HG02610 (cell line): ENCODE results near the gene FHL5.
"Not testable (repeated sequence)": the region's sequence is repeated elsewhere in the genome, so short reads cannot be mapped to it uniquely, and the experiment has no call there.

ENCODE experiments used
- ATAC-seq: cut with Tn5 transposase; IDR thresholded peaks from one replicate; pipeline ENCODE4 v1.9.1; 2021; ENCODE audit warnings: mild to moderate bottlenecking, moderate library complexity; ENCODE audit not compliant: unreplicated experiment

The FHL5 gene, protein sequence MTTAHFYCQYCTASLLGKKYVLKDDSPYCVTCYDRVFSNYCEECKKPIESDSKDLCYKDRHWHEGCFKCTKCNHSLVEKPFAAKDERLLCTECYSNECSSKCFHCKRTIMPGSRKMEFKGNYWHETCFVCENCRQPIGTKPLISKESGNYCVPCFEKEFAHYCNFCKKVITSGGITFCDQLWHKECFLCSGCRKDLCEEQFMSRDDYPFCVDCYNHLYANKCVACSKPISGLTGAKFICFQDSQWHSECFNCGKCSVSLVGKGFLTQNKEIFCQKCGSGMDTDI

DNA sequence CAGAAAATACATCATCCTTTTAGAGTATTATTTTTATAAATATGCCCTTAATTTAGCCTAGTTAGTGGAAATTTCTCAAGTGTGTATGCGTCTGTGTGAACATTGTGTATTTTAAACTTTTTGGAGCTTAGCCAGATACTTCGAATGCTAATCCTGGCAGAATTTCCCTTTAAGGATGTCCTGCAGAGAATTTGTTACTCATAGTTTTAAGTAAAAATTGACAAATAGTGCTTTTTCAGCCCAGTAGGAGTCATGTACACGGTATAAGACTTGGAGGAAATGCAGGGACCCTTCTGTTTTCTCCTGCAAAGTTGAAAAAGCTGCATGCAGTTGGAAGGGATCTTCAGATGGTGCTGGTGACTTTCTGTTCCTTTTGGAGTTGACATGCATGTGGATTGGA is at the start of gene FHL5:
FHL5 (plus strand) TSS at position 243 of the 400 bp plus-strand sequence. CDS start 40,486 bp downstream, outside the sequence.
- ATAC-seq: no peak

DNA sequence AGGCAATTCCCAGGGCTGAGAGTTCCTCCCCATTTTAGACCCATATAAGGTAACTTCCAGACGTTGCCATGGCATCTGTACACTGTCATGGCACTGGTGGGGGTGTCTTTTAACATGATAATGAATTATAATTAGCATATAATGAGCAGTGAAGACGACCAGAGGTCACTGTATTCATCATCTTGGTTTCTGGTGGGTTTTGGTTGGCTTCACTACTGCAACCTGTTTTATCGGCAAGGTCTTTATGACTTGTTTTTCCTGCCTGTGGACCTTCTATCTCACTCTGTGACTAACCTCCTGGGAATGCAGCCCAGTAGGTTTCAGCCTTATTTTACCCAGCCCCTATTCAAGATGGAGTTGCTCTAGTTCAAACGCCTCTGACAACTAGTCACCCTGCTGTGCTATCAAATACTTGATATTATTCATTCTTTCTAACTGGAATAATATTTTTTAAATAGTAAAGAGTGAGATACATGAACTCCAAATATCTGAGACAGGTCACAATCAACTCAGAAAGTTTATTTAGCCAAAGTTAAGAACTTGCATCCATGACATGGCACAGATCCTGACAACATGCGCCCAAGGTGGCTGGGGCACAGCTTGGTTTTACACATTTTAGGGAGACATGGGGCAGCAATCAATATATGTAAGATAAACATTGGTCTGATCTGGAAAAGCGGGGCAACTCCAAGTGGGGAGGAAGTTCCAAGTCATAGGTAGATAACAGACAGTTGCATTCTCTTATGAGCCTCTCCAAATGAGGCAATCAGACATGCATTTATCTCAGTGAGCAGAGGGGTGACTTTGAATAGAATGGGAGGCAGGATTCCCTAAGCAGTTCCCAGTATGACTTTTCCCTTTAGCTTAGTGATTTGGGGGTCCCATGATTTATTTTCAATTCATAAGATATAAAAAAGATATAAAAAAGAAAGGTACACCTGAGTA is 42.5 kb upstream of the FHL5 start:
- no peak for ATAC-seq

DNA sequence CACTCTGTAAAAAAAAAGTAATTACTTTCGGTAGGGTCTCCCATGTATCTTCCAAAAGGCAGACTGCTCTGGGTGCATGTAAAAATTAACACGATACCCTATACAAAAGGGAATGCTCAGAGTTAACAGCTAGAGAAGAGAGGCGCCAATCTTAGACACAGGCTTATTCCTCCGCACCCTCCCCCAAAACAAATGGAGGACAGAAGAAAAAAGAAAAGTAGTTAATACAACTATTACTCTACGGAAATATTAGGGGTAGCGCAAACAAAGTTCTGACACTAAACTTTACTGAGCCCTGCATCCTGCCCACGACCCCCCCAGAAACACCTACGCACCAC is 41.7 kb upstream of the FHL5 start:
- ATAC-seq: peak; percentile 14

DNA sequence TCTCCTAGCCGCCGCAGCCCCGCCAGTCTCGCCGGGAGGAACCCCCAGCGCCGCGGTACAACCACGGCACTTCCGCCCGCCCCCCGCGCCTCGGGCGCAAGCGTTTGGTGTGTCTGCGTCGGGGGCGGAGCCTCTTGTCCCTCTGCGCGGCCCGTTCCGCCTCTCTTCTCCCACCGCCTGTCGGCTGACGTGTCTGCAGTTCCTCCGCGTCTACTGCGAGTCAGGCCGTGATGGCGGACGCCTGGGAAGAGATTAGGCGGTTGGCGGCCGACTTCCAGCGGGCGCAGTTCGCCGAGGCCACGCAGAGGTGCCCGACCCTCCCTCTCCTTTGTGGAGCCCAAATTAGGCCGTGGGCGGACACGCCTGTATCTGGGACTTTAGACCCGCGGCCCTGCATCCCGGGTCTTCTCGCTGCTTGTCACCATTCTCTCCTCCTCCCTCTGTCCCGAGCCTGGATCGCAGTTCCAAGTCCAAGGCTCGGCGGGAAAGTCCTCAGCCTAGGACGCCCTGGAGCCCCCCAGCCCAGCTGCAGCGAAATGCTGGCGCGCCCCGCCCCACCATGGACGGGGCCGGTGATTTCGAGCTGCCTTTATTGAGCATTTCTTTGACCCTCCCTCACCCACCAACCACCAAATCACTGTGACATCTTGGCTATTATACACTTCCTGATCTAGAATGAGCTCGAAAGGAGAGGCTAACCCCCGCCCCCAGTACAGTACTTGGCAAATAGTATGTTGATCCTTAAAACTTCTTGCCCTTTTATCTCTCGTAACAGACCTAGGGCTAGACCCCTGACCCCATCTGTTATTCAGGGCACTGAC is 41.1 kb upstream of the FHL5 start, which contains the start of gene UFL1:
UFL1 (plus strand) TSS at position 163 of the 821 bp plus-strand sequence; CDS start at position 231, 68 bp downstream.
- ATAC-seq: peak; percentile 98

DNA sequence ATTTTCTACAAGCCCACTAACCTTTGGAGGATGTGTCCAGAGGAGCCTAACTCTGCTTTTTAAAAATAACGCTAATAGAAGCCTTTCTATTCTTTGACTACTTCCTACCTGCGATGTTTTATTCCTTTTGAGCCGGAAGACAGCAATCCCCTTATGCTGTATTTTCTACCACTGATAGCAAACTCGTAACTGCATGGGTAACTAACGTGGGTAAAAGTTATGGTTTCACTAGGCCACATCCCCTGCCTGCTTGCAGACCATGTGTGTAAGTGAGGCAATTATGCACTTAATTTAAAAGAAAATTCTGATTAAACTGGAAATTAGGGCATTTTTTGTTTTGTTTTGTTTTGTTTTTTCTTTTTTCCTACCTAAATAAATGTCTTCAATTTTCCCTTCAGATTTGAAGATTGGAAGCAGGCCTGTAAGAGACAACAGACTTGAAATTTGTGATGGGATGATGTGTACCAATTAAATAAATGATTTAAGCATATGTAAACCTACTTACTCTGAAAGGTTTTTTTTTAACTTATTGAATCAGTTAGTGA is 40.4 kb upstream of the FHL5 start:
- ATAC-seq: peak; percentile 31

DNA sequence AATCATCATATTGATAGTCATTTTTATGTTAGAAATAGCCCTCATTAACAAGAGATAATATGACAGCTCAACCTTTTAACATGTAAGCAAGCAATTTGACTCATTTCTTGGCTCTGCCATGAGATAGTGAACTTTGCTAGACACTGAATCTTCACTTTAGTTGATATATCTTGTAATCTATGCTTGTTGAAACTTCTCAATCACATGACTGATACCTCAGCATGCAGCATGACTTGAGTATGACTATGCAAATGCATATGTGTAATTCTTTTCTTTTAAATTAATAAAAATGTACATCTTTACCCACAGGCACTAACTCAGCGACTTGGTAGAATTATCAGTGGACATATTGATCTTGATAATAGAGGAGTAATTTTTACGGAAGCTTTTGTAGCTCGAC is 34.7 kb upstream of the FHL5 start:
- no peak for ATAC-seq

DNA sequence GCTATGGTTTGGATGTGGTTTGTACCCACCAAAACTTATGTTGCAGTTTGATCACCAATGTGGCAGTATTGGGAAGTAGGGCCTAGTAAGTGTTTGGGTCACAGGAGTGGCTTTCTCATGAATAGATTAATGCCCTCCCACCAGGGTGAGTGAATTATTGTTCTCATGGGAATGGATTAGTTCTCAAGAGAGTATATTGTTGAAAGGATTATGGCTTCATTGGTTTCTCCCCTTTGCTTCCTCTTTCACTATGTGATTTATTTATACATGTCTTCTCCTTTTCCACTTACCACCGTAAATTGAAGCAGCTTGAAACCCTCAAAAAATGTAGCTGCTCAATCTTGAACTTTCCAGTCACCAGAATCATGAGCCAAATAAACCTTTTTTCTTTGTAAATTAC is 30.5 kb upstream of the FHL5 start:
- ATAC-seq: peak; percentile 58

DNA sequence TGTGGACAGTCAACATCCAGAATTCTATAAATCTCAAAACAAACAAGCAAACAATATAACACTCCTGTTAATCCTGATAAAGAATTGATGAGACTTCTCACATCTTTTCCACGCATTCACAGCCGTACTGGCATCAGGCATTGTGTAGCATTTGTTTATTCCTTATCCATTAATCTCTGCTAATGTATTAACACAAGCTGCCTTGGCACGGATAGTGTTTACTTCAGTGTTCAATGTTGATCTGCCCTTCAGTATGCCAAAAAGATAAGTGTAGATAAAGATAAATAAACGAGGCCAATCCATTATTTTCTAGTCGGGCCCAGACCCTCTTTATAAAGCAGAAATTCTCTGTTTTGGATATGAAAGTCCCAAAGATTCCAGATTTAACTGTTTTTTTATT is 25.2 kb upstream of the FHL5 start:
- ATAC-seq: no peak

DNA sequence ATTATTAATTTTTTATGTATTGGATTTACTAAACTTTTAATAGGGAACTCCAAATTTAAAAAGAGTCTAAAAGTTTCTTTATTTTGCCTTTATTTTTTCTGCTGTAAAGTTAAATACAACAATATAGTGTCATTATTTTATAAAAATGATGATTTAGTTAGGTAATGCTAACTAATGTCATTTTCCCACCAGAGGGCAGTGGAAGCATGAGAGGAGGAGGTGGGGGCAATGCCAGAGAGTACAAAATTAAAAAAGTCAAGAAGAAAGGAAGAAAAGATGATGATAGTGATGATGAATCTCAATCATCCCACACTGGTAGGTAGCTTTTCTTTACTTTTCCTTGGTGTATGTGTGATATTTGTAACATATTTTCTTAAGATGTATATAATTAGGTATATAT is 20.2 kb upstream of the FHL5 start:
- ATAC-seq: no peak

DNA sequence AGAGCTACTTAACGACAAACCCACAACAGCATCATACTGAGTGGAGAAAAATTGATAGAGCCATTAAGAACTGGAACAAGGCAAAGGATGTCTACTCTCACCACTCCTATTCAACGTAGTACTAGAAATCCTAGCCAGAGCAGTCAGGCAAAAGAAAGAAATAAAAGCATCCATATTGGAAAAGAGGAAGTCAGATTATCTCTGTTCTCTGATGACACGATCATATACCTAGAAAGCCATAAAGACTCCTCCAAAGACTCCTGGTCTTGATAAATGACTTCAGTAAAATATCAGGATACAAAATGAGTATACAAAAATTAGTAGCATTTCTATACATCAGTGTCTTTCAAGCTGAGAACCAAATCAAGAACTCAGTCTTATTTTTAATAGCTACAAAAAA is 17.0 kb upstream of the FHL5 start:
- ATAC-seq: no peak

DNA sequence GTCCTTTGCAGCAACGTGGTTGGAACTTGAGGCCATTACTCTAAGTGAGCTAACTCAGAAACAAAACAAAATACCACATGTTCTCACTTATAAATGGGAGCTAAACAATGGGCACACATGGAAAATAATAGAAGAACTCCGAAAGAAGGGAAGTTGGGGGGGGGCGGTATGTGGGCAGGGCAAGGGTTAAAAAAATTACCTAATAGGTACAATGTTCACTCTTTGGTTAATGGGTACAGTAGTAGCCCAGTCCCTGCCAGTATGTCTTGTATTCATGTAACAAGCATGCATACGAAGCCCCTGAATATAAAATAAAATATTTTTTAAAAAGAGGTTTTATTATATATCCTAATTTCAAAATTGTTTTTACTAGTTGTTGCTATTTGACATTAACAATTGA is 15.3 kb upstream of the FHL5 start:
- ATAC-seq: no peak

DNA sequence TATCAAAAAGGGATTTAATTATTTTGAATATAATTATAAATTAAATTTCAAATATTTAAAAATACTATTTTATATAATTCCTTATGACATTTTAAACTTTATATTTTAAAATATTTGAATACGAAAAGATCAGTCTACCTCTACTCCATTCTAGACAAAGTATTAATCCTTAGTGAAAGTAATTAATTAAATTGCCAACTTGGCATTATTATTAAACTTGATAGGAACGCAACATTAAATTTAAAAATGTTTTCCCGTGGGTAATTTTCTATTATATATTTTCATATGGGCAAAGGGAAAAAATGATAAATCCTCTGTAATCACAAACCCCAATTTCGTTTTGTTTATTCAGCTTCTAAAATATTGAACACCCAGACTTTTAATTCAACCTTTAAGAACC is 8.4 kb upstream of the FHL5 start:
- no peak for ATAC-seq

DNA sequence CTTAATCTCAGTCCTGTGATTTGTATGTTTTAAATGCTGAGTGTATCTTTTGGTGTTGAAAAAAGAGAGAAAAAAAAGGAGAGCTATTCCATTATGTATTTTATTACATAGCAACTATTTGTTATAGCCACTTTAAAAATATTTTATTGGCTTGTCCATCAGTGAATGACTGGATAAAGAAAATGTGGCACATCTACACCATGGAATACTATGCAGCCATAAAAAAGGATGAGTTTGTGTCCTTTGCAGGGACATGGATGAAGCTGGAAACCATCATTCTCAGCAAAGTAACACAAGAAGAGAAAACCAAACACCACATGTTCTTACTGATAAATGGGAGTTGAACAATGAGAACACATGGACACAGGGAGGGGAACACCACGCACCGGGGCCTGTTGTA is 3.2 kb upstream of the FHL5 start:
- ATAC-seq: not testable (repeated sequence)

DNA sequence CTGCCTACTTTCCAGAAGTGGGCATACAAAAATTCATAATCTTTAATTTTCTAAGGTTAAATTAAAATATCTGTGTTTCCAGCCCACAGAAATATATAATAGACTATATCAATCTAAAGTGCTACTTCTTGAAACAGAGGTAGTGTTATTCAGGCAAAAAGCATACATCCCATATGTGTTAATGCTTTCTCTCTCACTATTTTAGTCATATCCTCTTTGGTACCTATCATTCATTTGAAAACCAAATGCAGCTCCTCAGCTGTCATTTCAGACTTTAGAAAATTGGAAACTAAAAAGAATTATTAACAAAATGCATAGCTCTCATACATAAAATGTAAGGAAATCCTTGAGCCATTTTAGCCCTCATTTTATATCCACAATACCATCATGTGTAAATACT is 925 bp downstream of the FHL5 start:
- peak; percentile 80 for ATAC-seq

DNA sequence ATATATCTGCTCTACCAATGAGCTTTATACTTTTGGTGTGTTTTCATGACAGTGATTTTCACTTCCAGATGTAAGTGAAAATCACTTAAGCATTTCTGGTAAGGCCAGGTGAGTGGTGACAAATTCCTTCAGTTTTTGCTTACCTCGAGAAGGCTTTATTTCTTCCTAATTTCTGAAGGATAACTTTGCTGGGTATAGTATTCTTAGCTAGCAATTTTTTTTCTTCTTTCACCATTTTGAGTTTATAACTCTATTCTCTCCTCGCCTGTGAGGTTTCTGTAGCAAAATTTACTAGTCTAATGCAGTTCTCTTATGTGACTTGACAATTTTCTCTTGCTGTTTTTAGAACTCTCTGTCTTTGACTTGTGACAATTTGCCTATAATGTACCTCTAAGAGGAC is 7.1 kb downstream of the FHL5 start:
- no peak for ATAC-seq

DNA sequence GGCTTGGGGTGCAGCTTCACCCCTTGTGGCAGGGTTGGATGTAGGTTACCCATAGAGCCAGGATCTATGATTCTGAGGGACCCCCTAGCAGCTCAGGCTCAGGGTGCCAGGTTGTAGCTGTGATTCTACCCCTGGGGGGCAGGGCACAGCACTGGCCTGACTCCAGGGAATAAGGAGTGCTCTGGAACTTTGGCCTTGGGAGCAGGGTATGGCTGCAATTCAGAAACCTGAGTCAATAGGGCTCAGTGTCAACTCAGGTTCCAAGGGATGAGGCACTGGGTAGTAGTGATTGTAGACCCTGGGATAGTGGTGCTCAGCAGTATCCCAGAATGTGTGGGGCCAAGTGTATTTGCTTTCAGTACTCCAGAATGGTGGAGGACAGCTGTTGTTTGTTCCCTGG is 8.6 kb downstream of the FHL5 start:
- ATAC-seq: no peak

DNA sequence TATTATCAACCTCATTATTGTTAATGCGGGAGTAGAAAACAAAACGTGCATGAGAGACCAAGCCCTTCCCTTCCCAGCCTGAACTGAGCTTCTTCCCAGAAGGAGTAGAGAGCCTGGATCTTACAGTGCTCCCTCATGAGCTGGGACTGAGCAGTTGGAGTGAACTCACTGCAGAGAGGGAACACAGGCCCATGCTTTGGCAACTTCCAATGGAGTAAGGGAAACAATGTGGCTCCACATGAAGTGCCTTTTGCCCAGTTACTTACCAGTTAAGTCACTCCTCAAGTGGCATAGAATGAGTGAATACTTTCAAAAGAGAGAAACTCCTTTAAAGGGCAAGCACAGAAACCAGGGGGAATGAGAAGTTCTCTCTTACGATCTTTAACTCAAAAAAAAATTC is 12.4 kb downstream of the FHL5 start:
- ATAC-seq: no peak

DNA sequence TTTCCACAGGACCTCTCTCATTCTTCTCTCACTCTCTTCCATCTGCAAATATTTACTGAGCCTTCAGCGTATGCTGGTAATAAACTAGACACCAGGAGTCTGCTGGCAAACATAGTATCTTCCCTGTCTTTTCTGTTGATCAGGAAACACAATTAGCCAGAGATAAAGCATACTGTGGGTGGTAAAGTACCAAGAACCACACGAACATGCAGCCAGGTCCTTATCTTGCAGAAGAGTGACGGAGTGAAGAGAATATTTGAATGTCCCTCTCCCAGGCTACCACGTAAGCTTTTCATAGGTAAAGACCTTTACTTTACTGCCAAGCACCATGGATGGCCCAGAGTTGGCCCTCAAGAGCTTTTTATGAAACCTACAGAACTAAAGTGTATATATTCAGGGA is 13.3 kb downstream of the FHL5 start:
- no peak for ATAC-seq

DNA sequence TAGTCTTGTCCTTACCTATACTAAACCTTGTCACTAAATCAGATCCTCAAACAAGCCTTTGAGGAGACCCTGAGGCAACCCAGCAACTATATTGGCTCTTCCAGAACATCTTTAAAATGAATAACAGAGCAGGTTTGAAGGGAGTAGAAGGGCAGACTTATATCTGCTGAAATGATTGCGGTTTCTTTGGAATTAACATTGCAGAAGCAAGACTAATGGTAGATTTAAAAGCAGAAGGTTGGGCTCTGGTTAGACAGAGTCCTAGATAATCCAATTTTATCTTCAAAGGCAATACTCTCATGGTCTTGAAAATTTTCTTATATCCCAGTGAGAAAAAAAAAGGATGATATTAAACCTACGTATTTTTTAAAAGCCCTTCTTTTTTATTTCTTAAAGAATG is 19.1 kb downstream of the FHL5 start:
- ATAC-seq: no peak

DNA sequence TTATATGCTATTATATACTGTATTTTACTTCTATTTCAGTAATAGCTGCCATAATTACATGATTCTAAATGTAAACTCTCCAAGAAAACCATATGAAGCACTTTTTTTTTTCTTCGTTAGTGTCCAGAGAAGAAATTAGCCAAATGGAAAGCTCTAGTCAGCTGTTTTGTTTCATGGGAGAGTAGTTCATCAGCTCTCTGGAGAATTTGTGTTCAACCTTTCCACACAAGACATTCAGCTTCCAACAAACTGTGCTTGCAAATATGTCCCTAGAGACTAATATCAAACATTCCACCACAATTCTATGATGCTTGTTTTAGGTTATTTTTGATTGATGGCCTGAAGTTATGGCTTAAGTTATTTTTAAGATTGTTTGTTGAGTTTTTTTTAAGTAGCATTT is 19.5 kb downstream of the FHL5 start:
- ATAC-seq: no peak

DNA sequence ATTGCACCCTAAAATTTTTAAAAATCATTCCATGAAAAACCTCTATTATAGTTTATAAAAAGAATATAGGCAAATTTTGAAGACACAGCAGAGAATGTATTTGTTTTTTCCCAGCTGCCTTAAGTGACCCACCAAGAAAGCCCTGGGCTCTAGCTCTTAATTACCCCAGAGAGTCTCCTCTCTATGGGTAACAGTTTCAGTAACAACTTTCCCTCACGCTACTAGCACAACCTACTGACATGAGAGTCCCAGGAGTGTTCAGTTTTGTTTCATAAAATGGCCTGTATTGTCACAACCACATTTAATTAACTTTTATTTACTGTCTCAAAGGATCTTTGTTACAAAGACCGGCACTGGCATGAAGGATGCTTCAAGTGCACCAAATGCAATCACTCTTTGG is 41.5 kb downstream of the FHL5 start:
- no peak for ATAC-seq
